K562 (cell line): ENCODE results near the gene SEPTIN1. TPM values are rescaled to one million over a fixed set of nuclear protein-coding genes. Genes with fewer than 3 reads are reported as not detected.

Experiments used
- BRD4 ChIP-seq: fragments of 200-600 bp; sonication (generic); IDR thresholded peaks from 2 replicates; pipeline ENCODE4 v1.6.1; 2017; ENCODE audit warnings: inconsistent platforms
- C11orf30 ChIP-seq: fragments of 450-650 bp; IDR thresholded peaks from 2 replicates; pipeline ENCODE4 v1.6.1; 2016; ENCODE audit warnings: low read depth, mild to moderate bottlenecking
- CBX5 ChIP-seq: IDR thresholded peaks from 2 replicates; pipeline ENCODE4 v1.6.1; 2014; ENCODE audit warnings: low read depth, borderline replicate concordance
- CLOCK ChIP-seq: fragments of 250-450 bp; sonication (Bioruptor Pico); IDR thresholded peaks from 2 replicates; pipeline ENCODE4 v1.4.0; 2020; ENCODE audit warnings: mild to moderate bottlenecking, moderate library complexity, borderline replicate concordance
- ERF ChIP-seq: fragments of 450-650 bp; formaldehyde crosslinking; IDR thresholded peaks from 2 replicates; pipeline ENCODE4 v1.4.0; 2020; ENCODE audit warnings: mild to moderate bottlenecking, mixed read lengths
- FOXA1 ChIP-seq: fragments of 450-650 bp; IDR thresholded peaks from 2 replicates; pipeline ENCODE4 v1.6.1; 2016; ENCODE audit warnings: mild to moderate bottlenecking, borderline replicate concordance
- HDAC2 ChIP-seq: fragments of 450-650 bp; IDR thresholded peaks from 2 replicates; pipeline ENCODE4 v1.6.1; 2016; ENCODE audit warnings: mild to moderate bottlenecking
- MYNN ChIP-seq, 2 experiments: sonication (generic); formaldehyde crosslinking in 1 of 2; IDR thresholded peaks; 2 replicates each; pipeline versions ENCODE4 v1.5.0 to v1.6.1; 2016 to 2020; ENCODE audit warnings: antibody characterized with exemption in 1 of 2, missing genetic modification reagents in 1 of 2
- NCOA2 ChIP-seq, 2 experiments: fragments of 450-650 bp; IDR thresholded peaks; 2 replicates each; pipeline ENCODE4 v1.6.1; 2018; ENCODE audit warnings: mild to moderate bottlenecking in 2 of 2, moderate library complexity in 1 of 2; ENCODE audit not compliant: partially characterized antibody in 2 of 2
- NFXL1 ChIP-seq: fragments of 450-650 bp; formaldehyde crosslinking; IDR thresholded peaks from 2 replicates; pipeline ENCODE4 v1.4.0; 2021; ENCODE audit warnings: mild to moderate bottlenecking
- NR2C1 ChIP-seq, 2 experiments: fragments of 450-650 bp; IDR thresholded peaks; 2 replicates each; pipeline ENCODE4 v1.6.1; 2017; ENCODE audit warnings: mild to moderate bottlenecking in 2 of 2, antibody characterized with exemption in 1 of 2, inconsistent platforms in 1 of 2, missing compliant biosample characterization in 1 of 2, missing genetic modification characterization in 1 of 2
- NUFIP1 ChIP-seq: fragments of 450-650 bp; IDR thresholded peaks from 2 replicates; pipeline ENCODE4 v1.6.1; 2018; ENCODE audit not compliant: partially characterized antibody
- PHB2 ChIP-seq: fragments of 450-650 bp; IDR thresholded peaks from 2 replicates; pipeline ENCODE4 v1.6.1; 2017; ENCODE audit warnings: low read depth
- RAD51 ChIP-seq: fragments of 450-650 bp; IDR thresholded peaks from 2 replicates; pipeline ENCODE4 v1.7.1; 2016; ENCODE audit warnings: low read depth, mild to moderate bottlenecking, borderline replicate concordance
- SIRT6 ChIP-seq: IDR thresholded peaks from one replicate; pipeline ENCODE4 v1.6.1; 2012; ENCODE audit warnings: low read depth, mild to moderate bottlenecking, control low read depth, inconsistent platforms, low read length, moderate library complexity
- TAF15 ChIP-seq: fragments of 200-400 bp; formaldehyde crosslinking; IDR thresholded peaks from 2 replicates; pipeline ENCODE4 v1.6.1; 2017; ENCODE audit warnings: mild to moderate bottlenecking, low read depth, low read length, moderate library complexity
- TGIF2 ChIP-seq: sonication (generic); formaldehyde crosslinking; IDR thresholded peaks from 2 replicates; pipeline ENCODE4 v1.8.1; 2022; ENCODE audit warnings: mild to moderate bottlenecking, missing genetic modification reagents, moderate library complexity
- TSC22D4 ChIP-seq: fragments of 450-650 bp; IDR thresholded peaks from 2 replicates; pipeline ENCODE4 v1.6.1; 2016; ENCODE audit warnings: missing genetic modification characterization, missing biosample characterization, control low read depth
- VEZF1 ChIP-seq: fragments of 200-800 bp; sonication (Bioruptor generic); IDR thresholded peaks from 2 replicates; pipeline ENCODE4 v1.6.1; 2017; ENCODE audit warnings: missing genetic modification characterization, missing compliant biosample characterization
- ZBTB43 ChIP-seq: sonication (generic); formaldehyde crosslinking; IDR thresholded peaks from 2 replicates; pipeline ENCODE4 v1.8.0; 2023; ENCODE audit warnings: mild to moderate bottlenecking, missing genetic modification reagents
- ZFP36 ChIP-seq: fragments of 150-350 bp; IDR thresholded peaks from 2 replicates; pipeline ENCODE4 v1.6.1; 2018; ENCODE audit warnings: low read length, low read depth; ENCODE audit not compliant: partially characterized antibody
- ZNF24 ChIP-seq: fragments of 450-650 bp; IDR thresholded peaks from 2 replicates; pipeline ENCODE4 v1.6.1; 2016
- ZNF311 ChIP-seq: fragments of 250-450 bp; sonication (Bioruptor Pico); IDR thresholded peaks from 2 replicates; pipeline ENCODE4 v1.4.0; 2020; ENCODE audit warnings: mild to moderate bottlenecking, moderate library complexity
- ZNF408 ChIP-seq: fragments of 250-450 bp; sonication (Bioruptor Pico); IDR thresholded peaks from 2 replicates; pipeline ENCODE4 v1.4.0; 2020; ENCODE audit warnings: low read depth, mild to moderate bottlenecking, moderate library complexity
- ZNF589 ChIP-seq: fragments of 200-800 bp; sonication (Bioruptor generic); IDR thresholded peaks from 2 replicates; pipeline ENCODE4 v1.6.1; 2016; ENCODE audit warnings: low read depth, missing genetic modification characterization, missing compliant biosample characterization
- ZNF77 ChIP-seq: fragments of 250-450 bp; sonication (Bioruptor Pico); IDR thresholded peaks from 2 replicates; pipeline ENCODE4 v1.5.0; 2020
- ZNF79 ChIP-seq: fragments of 250-450 bp; sonication (Bioruptor Pico); IDR thresholded peaks from 2 replicates; pipeline ENCODE4 v1.4.0; 2020; ENCODE audit warnings: low read depth, mild to moderate bottlenecking, moderate library complexity
- polyA plus RNA-seq, 8 experiments: library from polyadenylated mRNA; depleted of rRNA in 4 of 8; stranded (reverse) in 5 of 8; unstranded in 3 of 8; fragments of >200 nt; fragmentation: Nextera tagmentation in 2 of 8; fragmentation: Illumina TruSeq in 1 of 8; extraction: Ambion mirVana in 2 of 8; extraction: Trizol in 1 of 8; gene quantifications; 2 replicates each; pipeline versions ENCODE4 v1.2.1 to v1.2.3, GENCODE V29; 2011 to 2014; ENCODE audit warnings: inconsistent platforms in 1 of 8, missing spikeins in 1 of 8
- total RNA-seq, 7 experiments: library from RNA; depleted of rRNA in 6 of 7; stranded (reverse); fragments of >200 nt in 6 of 7; fragmentation: Illumina TruSeq in 2 of 7; extraction: Trizol in 2 of 7; gene quantifications; 2 replicates each; pipeline versions ENCODE4 v1.2.1 to v1.2.3, GENCODE V29; 2011 to 2021; ENCODE audit warnings: low replicate concordance in 1 of 7

Gene SEPTIN1
- total and polyA plus RNA-seq, 9 of the 15 experiments (the other 6 are each of a cell fraction or from before 2014, with no cell fraction given), result 0.23 to 5.6 (median 1.7) TPM; not detected in 1

DNA sequence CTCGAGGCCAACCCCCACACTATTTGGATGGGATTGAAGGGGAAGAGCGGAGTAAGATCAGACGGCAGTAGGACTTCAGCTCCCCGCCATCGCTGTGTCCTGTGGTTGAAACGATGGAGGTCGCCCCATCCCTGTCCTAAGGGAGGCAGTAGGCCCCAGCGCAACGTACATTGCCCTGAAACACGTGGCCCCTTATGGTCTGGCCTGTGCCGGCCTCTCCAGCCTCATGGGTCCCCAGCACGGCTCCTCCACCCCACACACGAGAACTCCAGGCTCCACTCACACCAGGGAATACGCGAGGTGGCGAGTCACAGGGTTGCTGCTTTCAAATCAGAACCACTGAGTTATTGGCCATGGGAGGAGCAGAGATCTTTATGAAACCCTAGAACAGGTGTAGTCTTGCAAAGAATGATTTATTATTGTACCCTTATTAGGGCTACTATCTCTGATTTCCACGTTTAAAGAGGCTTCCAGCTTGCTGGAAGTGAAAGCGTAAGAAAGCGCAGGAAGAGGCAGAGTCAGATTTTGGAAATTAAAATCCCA, 48.1 kb upstream of the SEPTIN1 start (continued):
- TF ChIP-seq ZBTB43 (no peak), NR2C1 (IDR thresholded peaks at IDR 0.05) (peak; percentile 46; the same call in 1 of the 2 replicates), NR2C1 (tag; IDR thresholded peaks at IDR 0.05) (peak; percentile 69), ZNF589 (CRISPR knock-in tag) (0 out of 2 replicates have a peak, but pooled peaks have one; percentile 47), NCOA2 (IDR thresholded peaks at IDR 0.05; ENCODE audit: partially characterized antibody in 2 of 2) (no peak), HDAC2 (no peak), SIRT6 (no peak), ZNF79 (CRISPR knock-in tag) (no peak), C11orf30 (no peak), ZNF311 (CRISPR knock-in tag) (no peak), NUFIP1 (no peak), PHB2 (no peak), ZNF408 (CRISPR knock-in tag) (no peak), CLOCK (CRISPR knock-in tag) (no peak), ZNF24 (no peak), TAF15 (no peak), TGIF2 (CRISPR knock-in tag) (no peak), NFXL1 (CRISPR knock-in tag) (no peak), TSC22D4 (tag) (no peak), BRD4 (no peak), MYNN (IDR thresholded peaks at IDR 0.05) (no peak), MYNN (CRISPR knock-in tag; IDR thresholded peaks at IDR 0.05) (no peak), ZFP36 (no peak), FOXA1 (no peak), VEZF1 (CRISPR knock-in tag) (no peak; the same call in 1 of the 2 replicates), CBX5 (no peak), ZNF77 (CRISPR knock-in tag) (no peak), ERF (no peak), RAD51 (peak; percentile 60)
